Neural crest cell (in vitro differentiated cells): ENCODE measurements around the gene TIAM1. TPM values are rescaled to one million over a fixed set of nuclear protein-coding genes. Genes with fewer than 3 reads are reported as not detected.

Experiments
- DNase-seq: peaks from one replicate; pipeline ENCODE4 v3.0.0; 2021; ENCODE audit warnings: low read depth, mixed read lengths, low spot score
- H3K27ac Mint-ChIP-seq: one replicate; pipeline ENCODE4 v1.8.0; 2021; ENCODE audit warnings: mild to moderate bottlenecking, mixed read lengths; ENCODE audit not compliant: unreplicated experiment
- H3K27me3 Mint-ChIP-seq: 2 replicates; pipeline ENCODE4 v1.8.0; 2021; ENCODE audit warnings: low read depth, mild to moderate bottlenecking, mixed read lengths
- H3K36me3 Mint-ChIP-seq: 2 replicates; pipeline ENCODE4 v1.8.0; 2021; ENCODE audit warnings: low read depth, mild to moderate bottlenecking, mixed read lengths
- H3K4me1 Mint-ChIP-seq: 2 replicates; pipeline ENCODE4 v1.8.0; 2021; ENCODE audit warnings: mixed read lengths
- H3K4me3 Mint-ChIP-seq: one replicate; pipeline ENCODE4 v1.8.0; 2021; ENCODE audit warnings: mild to moderate bottlenecking, mixed read lengths
- H3K9me3 Mint-ChIP-seq: 2 replicates; pipeline ENCODE4 v1.8.0; 2021; ENCODE audit warnings: mixed read lengths
- CTCF ChIP-seq: fragments of 200-600 bp; sonication (generic); conservative IDR thresholded peaks from 2 replicates; pipeline ENCODE4 v1.5.0; 2021; ENCODE audit warnings: antibody characterized with exemption, mild to moderate bottlenecking
- long read RNA-seq: library from polyadenylated mRNA; unstranded; transcript quantifications from one replicate; pipeline ENCODE4 v2.0.0, GENCODE V29; 2020
- total RNA-seq: library from RNA; stranded (reverse); gene quantifications from 2 replicates; pipeline ENCODE4 v1.2.1, GENCODE V29; 2021

Gene TIAM1
- total RNA-seq = 53.6 and 54.8 TPM in 2 replicates
- long read RNA-seq, partial matches to known transcripts = 45 of 60 reads
- long read RNA-seq, other reads (novel, unspliced or antisense) = 15 of 60 reads

GRCh38 chr21:31343680-31344480, at the start of gene TIAM1:
Gene TIAM1, minus strand, starts transcription at chr21:31344261. Its CDS starts 77,289 bp downstream, at chr21:31266972.
- Mint-ChIP-seq H3K27me3 (peaks cover 19% of the 10 kb centered on the region), H3K4me3 (peak within 1 kb of the TSS; percentile 90), H3K27ac (peak within 1 kb of the TSS; percentile 89), H3K9me3 (no peaks in the 10 kb centered on the region), H3K36me3 (no peaks in the 10 kb centered on the region), H3K4me1 (peaks cover 44% of the 10 kb centered on the region)
- DNase-seq = peak; percentile 31
- TF ChIP-seq CTCF = no peak

- H3K27me3 Mint-ChIP-seq = no peaks in the 10 kb centered on the region
- no peaks in the 10 kb centered on the region for H3K9me3 Mint-ChIP-seq
- no peak for DNase-seq
- no peak overlapping the region for H3K4me3 Mint-ChIP-seq
- TF ChIP-seq CTCF = no peak
- no peaks in the 10 kb centered on the region for H3K36me3 Mint-ChIP-seq
- H3K4me1 Mint-ChIP-seq = no peaks in the 10 kb centered on the region
- peak overlapping the region; percentile 59 for H3K27ac Mint-ChIP-seq
Measured at GRCh38 chr21:31387560-31388186, 43.6 kb upstream of the TIAM1 start.

GRCh38 chr21:31386006-31386405, 41.9 kb upstream of the TIAM1 start:
- no peaks in the 10 kb centered on the region for H3K36me3 Mint-ChIP-seq
- DNase-seq = no peak
- H3K27ac Mint-ChIP-seq = no peak overlapping the region
- no peaks in the 10 kb centered on the region for H3K4me1 Mint-ChIP-seq
- H3K4me3 Mint-ChIP-seq = no peak overlapping the region
- TF ChIP-seq CTCF = no peak
- no peaks in the 10 kb centered on the region for H3K9me3 Mint-ChIP-seq
- H3K27me3 Mint-ChIP-seq = no peaks in the 10 kb centered on the region

GRCh38 chr21:31383770-31384169, 39.7 kb upstream of the TIAM1 start:
- Mint-ChIP-seq H3K27me3 (no peaks in the 10 kb centered on the region), H3K4me3 (no peak overlapping the region), H3K4me1 (no peaks in the 10 kb centered on the region), H3K27ac (no peak overlapping the region), H3K9me3 (no peaks in the 10 kb centered on the region), H3K36me3 (peaks cover 5% of the 10 kb centered on the region)
- no peak for DNase-seq
- TF ChIP-seq CTCF = no peak

- DNase-seq = no peak
- no peaks in the 10 kb centered on the region for H3K27me3 Mint-ChIP-seq
- H3K36me3 Mint-ChIP-seq = peaks cover 5% of the 10 kb centered on the region
- no peak for TF ChIP-seq CTCF
- no peaks in the 10 kb centered on the region for H3K9me3 Mint-ChIP-seq
- no peak overlapping the region for H3K27ac Mint-ChIP-seq
- H3K4me1 Mint-ChIP-seq = no peaks in the 10 kb centered on the region
- no peak overlapping the region for H3K4me3 Mint-ChIP-seq
Measured at GRCh38 chr21:31382060-31382459, 38.0 kb upstream of the TIAM1 start.
